WTC11 (cell line): ENCODE data around the gene PVALB. TPM values are rescaled to one million over a fixed set of nuclear protein-coding genes. Genes with fewer than 3 reads are reported as not detected.

Source experiments
- ATAC-seq: fragments of 200-7000 bp; cut with Tn5 transposase; 2 replicates; pipeline ENCODE4 v1.10.0; 2021; ENCODE audit warnings: mild to moderate bottlenecking, moderate library complexity
- CTCF ChIA-PET: fragments of 300-600 bp; sonication (Branson Sonifier 250); formaldehyde crosslinking; loops from one replicate; lab custom pipeline; 2021; ENCODE audit warnings: antibody characterized with exemption; lab: Charles Lee
- POLR2A ChIA-PET: fragments of 350-600 bp; sonication (Branson Sonifier 250); formaldehyde crosslinking; loops from one replicate; lab custom pipeline; 2021; ENCODE audit warnings: antibody characterized with exemption; lab: Charles Lee
- DNase-seq: peaks from one replicate; pipeline ENCODE4 v3.0.0; 2021; ENCODE audit warnings: low spot score
- H3K27ac Mint-ChIP-seq: 2 replicates; pipeline ENCODE4 v1.8.0; 2021; ENCODE audit warnings: mixed read lengths
- H3K27me3 Mint-ChIP-seq: 2 replicates; pipeline ENCODE4 v1.8.0; 2021; ENCODE audit warnings: low read depth, mild to moderate bottlenecking, moderate library complexity, mixed read lengths
- H3K36me3 Mint-ChIP-seq: 2 replicates; pipeline ENCODE4 v1.8.0; 2021; ENCODE audit warnings: mixed read lengths
- H3K4me1 Mint-ChIP-seq: 2 replicates; pipeline ENCODE4 v1.8.0; 2022; ENCODE audit warnings: mixed read lengths
- H3K4me3 Mint-ChIP-seq: 2 replicates; pipeline ENCODE4 v1.8.0; 2021; ENCODE audit warnings: mild to moderate bottlenecking, moderate library complexity, mixed read lengths
- H3K9me3 Mint-ChIP-seq: 2 replicates; pipeline ENCODE4 v1.8.0; 2021; ENCODE audit warnings: mixed read lengths
- FOXP1 ChIP-seq: sonication (generic); formaldehyde crosslinking; IDR thresholded peaks from 2 replicates; pipeline ENCODE4 v1.8.0; 2022; ENCODE audit warnings: missing genetic modification reagents, mild to moderate bottlenecking, moderate library complexity, borderline replicate concordance
- NFE2L1 ChIP-seq: sonication (generic); formaldehyde crosslinking; IDR thresholded peaks from 2 replicates; pipeline ENCODE4 v1.8.1; 2023; ENCODE audit warnings: missing genetic modification reagents
- NFYB ChIP-seq: sonication (generic); formaldehyde crosslinking; conservative IDR thresholded peaks from 2 replicates; pipeline ENCODE4 v1.8.0; 2022; ENCODE audit warnings: low read depth, missing genetic modification reagents
- NR3C1 ChIP-seq: sonication (generic); formaldehyde crosslinking; conservative IDR thresholded peaks from 2 replicates; pipeline ENCODE4 v1.8.1; 2023; ENCODE audit warnings: low read depth, mild to moderate bottlenecking, missing genetic modification reagents
- SOX15 ChIP-seq: fragments of 250-450 bp; sonication (Bioruptor Pico); IDR thresholded peaks from 2 replicates; pipeline ENCODE4 v1.9.0; 2021; ENCODE audit warnings: mild to moderate bottlenecking
- ZNF138 ChIP-seq: sonication (generic); formaldehyde crosslinking; conservative IDR thresholded peaks from 2 replicates; pipeline ENCODE4 v1.8.1; 2022; ENCODE audit warnings: mild to moderate bottlenecking, moderate library complexity, missing genetic modification reagents
- ZNF423 ChIP-seq: fragments of 250-450 bp; sonication (Bioruptor Pico); IDR thresholded peaks from 2 replicates; pipeline ENCODE4 v2.1.2; 2022; ENCODE audit warnings: mild to moderate bottlenecking, moderate library complexity
- total RNA-seq: library from RNA; stranded (reverse); gene quantifications from 3 replicates; pipeline ENCODE4 v1.2.3, GENCODE V29; 2021
- TF ChIP-seq, protein P1 (sequence below): sonication (generic); formaldehyde crosslinking; IDR thresholded peaks from 2 replicates; pipeline ENCODE4 v1.8.1; 2023; ENCODE audit warnings: mild to moderate bottlenecking, missing genetic modification reagents
- TF ChIP-seq, protein P2 (sequence below): sonication (generic); formaldehyde crosslinking; IDR thresholded peaks from 2 replicates; pipeline ENCODE4 v1.8.1; 2023; ENCODE audit warnings: mild to moderate bottlenecking, missing genetic modification reagents
- TF ChIP-seq, protein P3 (sequence below): fragments of 250-450 bp; sonication (Bioruptor Pico); IDR thresholded peaks from 2 replicates; pipeline ENCODE4 v1.8.0; 2021; ENCODE audit warnings: mild to moderate bottlenecking
- TF ChIP-seq, protein P4 (sequence below): sonication (generic); formaldehyde crosslinking; conservative IDR thresholded peaks from 2 replicates; pipeline ENCODE4 v1.8.1; 2023; ENCODE audit warnings: mild to moderate bottlenecking, low read depth, missing genetic modification reagents, moderate library complexity
- TF ChIP-seq, protein P5 (sequence below): sonication (generic); formaldehyde crosslinking; IDR thresholded peaks from 2 replicates; pipeline ENCODE4 v1.8.0; 2022; ENCODE audit warnings: missing genetic modification reagents
- TF ChIP-seq, protein P6 (sequence below): fragments of 250-450 bp; sonication (Bioruptor Pico); IDR thresholded peaks from 2 replicates; pipeline ENCODE4 v1.9.0; 2021; ENCODE audit warnings: mild to moderate bottlenecking
- TF ChIP-seq, protein P7 (sequence below): fragments of 250-450 bp; sonication (Bioruptor Pico); IDR thresholded peaks from 2 replicates; pipeline ENCODE4 v2.1.2; 2022; ENCODE audit warnings: mild to moderate bottlenecking, moderate library complexity
- TF ChIP-seq, protein P8 (sequence below): fragments of 250-450 bp; sonication (Bioruptor Pico); IDR thresholded peaks from 2 replicates; pipeline ENCODE4 v1.9.0; 2021; ENCODE audit warnings: mild to moderate bottlenecking, borderline replicate concordance

Gene PVALB
- total RNA-seq, 1 experiment from 2014 or later: 2.7 TPM

DNA sequence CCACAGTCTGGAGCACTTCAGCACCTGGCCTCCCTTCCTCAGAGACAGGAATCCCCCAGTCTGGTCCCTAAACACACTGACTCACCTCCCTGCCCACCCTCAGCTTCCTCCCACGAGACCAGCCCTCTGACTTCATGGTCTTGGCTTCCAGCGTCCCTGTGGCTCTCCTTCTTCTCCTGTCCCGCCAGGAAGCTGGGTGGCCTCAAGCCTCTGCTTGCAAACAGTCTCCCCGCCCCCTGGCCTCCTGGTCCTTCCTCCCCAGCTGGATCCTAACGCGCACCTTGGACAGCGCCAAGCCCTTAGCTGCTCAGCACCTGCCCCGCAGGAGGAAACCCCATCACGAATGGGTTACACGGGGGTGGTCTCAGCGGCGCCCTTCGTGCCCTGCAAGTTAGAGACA lies 48.5 kb upstream of the PVALB start (continued):
- TF ChIP-seq, protein P1, sequence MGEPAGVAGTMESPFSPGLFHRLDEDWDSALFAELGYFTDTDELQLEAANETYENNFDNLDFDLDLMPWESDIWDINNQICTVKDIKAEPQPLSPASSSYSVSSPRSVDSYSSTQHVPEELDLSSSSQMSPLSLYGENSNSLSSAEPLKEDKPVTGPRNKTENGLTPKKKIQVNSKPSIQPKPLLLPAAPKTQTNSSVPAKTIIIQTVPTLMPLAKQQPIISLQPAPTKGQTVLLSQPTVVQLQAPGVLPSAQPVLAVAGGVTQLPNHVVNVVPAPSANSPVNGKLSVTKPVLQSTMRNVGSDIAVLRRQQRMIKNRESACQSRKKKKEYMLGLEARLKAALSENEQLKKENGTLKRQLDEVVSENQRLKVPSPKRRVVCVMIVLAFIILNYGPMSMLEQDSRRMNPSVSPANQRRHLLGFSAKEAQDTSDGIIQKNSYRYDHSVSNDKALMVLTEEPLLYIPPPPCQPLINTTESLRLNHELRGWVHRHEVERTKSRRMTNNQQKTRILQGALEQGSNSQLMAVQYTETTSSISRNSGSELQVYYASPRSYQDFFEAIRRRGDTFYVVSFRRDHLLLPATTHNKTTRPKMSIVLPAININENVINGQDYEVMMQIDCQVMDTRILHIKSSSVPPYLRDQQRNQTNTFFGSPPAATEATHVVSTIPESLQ: no peak
- no peak for TF ChIP-seq ZNF423 (CRISPR knock-in tag)
- TF ChIP-seq ZNF138: no peak

DNA sequence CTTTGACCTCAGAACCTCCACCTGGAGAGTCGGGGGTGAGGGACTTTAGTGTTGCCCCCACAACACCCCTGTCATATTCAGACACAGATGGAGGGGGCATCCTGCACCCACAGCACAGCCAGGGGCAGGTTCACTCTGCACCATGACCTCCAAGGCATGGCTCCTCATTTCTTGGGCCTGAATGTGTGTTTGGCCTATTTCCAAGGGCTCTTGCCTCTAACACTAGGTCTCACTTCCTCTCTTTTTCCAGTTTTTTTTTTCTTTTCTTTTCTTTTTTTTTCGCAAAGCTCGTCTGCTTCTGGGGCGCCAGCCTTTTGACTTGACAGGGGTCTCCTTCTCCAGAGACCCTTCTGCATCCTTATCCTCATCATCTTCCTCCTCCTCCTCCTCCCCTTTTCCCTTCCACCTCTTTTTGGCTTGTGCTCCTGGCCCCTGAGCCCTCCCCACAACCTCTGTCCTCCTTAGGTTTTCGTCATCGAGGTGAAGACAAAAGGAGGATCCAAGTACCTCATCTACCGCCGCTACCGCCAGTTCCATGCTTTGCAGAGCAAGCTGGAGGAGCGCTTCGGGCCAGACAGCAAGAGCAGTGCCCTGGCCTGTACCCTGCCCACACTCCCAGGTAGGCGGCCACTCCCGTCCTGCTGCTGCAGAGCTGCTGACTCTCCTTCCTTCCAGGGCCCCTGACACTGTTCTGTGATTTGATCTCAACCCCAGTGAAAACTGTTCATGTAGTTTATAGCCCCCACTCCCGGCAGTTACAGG lies 47.8 kb upstream of the PVALB start:
- POLR2A ChIA-PET: no interaction called here
- ATAC-seq: no peak
- TF ChIP-seq ZNF423 (CRISPR knock-in tag) (no peak), NR3C1 (CRISPR knock-in tag) (no peak), SOX15 (CRISPR knock-in tag) (no peak), FOXP1 (CRISPR knock-in tag) (no peak), NFE2L1 (CRISPR knock-in tag) (no peak), NFYB (no peak)
- TF ChIP-seq, protein P2, sequence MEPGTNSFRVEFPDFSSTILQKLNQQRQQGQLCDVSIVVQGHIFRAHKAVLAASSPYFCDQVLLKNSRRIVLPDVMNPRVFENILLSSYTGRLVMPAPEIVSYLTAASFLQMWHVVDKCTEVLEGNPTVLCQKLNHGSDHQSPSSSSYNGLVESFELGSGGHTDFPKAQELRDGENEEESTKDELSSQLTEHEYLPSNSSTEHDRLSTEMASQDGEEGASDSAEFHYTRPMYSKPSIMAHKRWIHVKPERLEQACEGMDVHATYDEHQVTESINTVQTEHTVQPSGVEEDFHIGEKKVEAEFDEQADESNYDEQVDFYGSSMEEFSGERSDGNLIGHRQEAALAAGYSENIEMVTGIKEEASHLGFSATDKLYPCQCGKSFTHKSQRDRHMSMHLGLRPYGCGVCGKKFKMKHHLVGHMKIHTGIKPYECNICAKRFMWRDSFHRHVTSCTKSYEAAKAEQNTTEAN (CRISPR knock-in tag): no peak
- TF ChIP-seq, protein P3, sequence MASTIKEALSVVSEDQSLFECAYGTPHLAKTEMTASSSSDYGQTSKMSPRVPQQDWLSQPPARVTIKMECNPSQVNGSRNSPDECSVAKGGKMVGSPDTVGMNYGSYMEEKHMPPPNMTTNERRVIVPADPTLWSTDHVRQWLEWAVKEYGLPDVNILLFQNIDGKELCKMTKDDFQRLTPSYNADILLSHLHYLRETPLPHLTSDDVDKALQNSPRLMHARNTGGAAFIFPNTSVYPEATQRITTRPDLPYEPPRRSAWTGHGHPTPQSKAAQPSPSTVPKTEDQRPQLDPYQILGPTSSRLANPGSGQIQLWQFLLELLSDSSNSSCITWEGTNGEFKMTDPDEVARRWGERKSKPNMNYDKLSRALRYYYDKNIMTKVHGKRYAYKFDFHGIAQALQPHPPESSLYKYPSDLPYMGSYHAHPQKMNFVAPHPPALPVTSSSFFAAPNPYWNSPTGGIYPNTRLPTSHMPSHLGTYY (CRISPR knock-in tag): no peak
- TF ChIP-seq, protein P4, sequence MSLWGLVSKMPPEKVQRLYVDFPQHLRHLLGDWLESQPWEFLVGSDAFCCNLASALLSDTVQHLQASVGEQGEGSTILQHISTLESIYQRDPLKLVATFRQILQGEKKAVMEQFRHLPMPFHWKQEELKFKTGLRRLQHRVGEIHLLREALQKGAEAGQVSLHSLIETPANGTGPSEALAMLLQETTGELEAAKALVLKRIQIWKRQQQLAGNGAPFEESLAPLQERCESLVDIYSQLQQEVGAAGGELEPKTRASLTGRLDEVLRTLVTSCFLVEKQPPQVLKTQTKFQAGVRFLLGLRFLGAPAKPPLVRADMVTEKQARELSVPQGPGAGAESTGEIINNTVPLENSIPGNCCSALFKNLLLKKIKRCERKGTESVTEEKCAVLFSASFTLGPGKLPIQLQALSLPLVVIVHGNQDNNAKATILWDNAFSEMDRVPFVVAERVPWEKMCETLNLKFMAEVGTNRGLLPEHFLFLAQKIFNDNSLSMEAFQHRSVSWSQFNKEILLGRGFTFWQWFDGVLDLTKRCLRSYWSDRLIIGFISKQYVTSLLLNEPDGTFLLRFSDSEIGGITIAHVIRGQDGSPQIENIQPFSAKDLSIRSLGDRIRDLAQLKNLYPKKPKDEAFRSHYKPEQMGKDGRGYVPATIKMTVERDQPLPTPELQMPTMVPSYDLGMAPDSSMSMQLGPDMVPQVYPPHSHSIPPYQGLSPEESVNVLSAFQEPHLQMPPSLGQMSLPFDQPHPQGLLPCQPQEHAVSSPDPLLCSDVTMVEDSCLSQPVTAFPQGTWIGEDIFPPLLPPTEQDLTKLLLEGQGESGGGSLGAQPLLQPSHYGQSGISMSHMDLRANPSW (CRISPR knock-in tag): no peak
- TF ChIP-seq, protein P5, sequence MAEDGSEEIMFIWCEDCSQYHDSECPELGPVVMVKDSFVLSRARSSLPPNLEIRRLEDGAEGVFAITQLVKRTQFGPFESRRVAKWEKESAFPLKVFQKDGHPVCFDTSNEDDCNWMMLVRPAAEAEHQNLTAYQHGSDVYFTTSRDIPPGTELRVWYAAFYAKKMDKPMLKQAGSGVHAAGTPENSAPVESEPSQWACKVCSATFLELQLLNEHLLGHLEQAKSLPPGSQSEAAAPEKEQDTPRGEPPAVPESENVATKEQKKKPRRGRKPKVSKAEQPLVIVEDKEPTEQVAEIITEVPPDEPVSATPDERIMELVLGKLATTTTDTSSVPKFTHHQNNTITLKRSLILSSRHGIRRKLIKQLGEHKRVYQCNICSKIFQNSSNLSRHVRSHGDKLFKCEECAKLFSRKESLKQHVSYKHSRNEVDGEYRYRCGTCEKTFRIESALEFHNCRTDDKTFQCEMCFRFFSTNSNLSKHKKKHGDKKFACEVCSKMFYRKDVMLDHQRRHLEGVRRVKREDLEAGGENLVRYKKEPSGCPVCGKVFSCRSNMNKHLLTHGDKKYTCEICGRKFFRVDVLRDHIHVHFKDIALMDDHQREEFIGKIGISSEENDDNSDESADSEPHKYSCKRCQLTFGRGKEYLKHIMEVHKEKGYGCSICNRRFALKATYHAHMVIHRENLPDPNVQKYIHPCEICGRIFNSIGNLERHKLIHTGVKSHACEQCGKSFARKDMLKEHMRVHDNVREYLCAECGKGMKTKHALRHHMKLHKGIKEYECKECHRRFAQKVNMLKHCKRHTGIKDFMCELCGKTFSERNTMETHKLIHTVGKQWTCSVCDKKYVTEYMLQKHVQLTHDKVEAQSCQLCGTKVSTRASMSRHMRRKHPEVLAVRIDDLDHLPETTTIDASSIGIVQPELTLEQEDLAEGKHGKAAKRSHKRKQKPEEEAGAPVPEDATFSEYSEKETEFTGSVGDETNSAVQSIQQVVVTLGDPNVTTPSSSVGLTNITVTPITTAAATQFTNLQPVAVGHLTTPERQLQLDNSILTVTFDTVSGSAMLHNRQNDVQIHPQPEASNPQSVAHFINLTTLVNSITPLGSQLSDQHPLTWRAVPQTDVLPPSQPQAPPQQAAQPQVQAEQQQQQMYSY (CRISPR knock-in tag): no peak
- TF ChIP-seq, protein P6, sequence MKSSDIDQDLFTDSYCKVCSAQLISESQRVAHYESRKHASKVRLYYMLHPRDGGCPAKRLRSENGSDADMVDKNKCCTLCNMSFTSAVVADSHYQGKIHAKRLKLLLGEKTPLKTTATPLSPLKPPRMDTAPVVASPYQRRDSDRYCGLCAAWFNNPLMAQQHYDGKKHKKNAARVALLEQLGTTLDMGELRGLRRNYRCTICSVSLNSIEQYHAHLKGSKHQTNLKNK (CRISPR knock-in tag): no peak
- TF ChIP-seq, protein P7, sequence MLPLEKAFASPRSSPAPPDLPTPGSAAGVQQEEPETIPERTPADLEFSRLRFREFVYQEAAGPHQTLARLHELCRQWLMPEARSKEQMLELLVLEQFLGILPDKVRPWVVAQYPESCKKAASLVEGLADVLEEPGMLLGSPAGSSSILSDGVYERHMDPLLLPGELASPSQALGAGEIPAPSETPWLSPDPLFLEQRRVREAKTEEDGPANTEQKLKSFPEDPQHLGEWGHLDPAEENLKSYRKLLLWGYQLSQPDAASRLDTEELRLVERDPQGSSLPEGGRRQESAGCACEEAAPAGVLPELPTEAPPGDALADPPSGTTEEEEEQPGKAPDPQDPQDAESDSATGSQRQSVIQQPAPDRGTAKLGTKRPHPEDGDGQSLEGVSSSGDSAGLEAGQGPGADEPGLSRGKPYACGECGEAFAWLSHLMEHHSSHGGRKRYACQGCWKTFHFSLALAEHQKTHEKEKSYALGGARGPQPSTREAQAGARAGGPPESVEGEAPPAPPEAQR (CRISPR knock-in tag): no peak
- TF ChIP-seq, protein P8, sequence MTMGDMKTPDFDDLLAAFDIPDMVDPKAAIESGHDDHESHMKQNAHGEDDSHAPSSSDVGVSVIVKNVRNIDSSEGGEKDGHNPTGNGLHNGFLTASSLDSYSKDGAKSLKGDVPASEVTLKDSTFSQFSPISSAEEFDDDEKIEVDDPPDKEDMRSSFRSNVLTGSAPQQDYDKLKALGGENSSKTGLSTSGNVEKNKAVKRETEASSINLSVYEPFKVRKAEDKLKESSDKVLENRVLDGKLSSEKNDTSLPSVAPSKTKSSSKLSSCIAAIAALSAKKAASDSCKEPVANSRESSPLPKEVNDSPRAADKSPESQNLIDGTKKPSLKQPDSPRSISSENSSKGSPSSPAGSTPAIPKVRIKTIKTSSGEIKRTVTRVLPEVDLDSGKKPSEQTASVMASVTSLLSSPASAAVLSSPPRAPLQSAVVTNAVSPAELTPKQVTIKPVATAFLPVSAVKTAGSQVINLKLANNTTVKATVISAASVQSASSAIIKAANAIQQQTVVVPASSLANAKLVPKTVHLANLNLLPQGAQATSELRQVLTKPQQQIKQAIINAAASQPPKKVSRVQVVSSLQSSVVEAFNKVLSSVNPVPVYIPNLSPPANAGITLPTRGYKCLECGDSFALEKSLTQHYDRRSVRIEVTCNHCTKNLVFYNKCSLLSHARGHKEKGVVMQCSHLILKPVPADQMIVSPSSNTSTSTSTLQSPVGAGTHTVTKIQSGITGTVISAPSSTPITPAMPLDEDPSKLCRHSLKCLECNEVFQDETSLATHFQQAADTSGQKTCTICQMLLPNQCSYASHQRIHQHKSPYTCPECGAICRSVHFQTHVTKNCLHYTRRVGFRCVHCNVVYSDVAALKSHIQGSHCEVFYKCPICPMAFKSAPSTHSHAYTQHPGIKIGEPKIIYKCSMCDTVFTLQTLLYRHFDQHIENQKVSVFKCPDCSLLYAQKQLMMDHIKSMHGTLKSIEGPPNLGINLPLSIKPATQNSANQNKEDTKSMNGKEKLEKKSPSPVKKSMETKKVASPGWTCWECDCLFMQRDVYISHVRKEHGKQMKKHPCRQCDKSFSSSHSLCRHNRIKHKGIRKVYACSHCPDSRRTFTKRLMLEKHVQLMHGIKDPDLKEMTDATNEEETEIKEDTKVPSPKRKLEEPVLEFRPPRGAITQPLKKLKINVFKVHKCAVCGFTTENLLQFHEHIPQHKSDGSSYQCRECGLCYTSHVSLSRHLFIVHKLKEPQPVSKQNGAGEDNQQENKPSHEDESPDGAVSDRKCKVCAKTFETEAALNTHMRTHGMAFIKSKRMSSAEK (CRISPR knock-in tag): no peak

More for the DNA sequence above, 47.8 kb upstream of the PVALB start:
- H3K9me3 Mint-ChIP-seq: no peaks in the 10 kb centered on the region
- no peak overlapping the region for H3K4me3 Mint-ChIP-seq
- H3K27ac Mint-ChIP-seq: no peak overlapping the region
- peaks cover 3% of the 10 kb centered on the region for H3K4me1 Mint-ChIP-seq
- H3K27me3 Mint-ChIP-seq: peaks cover 12% of the 10 kb centered on the region; the same call in 1 of the 2 replicates
- no peak for DNase-seq
- no peaks in the 10 kb centered on the region for H3K36me3 Mint-ChIP-seq
- CTCF ChIA-PET: interaction anchor here (0.8 to 2.3 kb wide), 4 partner anchors 8 to 182 kb away, joined by 3 to 17 read pairs (median 7); no protein-coding TSS in a partner anchor
